NT2/D1 (cell line): ENCODE measurements around the gene NCOR1.

Experiments
- DNase-seq: peaks from one replicate; pipeline ENCODE4 v3.0.0-alpha.2; 2011; ENCODE audit warnings: low read depth, low spot score
- H3K27me3 ChIP-seq: 2 replicates; pipeline ENCODE4 v1.6.0; 2011; ENCODE audit warnings: mild to moderate bottlenecking; ENCODE audit not compliant: insufficient read length, insufficient read depth
- H3K36me3 ChIP-seq: 2 replicates; pipeline ENCODE4 v1.6.1; 2011; ENCODE audit warnings: mild to moderate bottlenecking, low read length, mixed read lengths; ENCODE audit not compliant: insufficient read depth, insufficient read length
- H3K4me1 ChIP-seq: 2 replicates; pipeline ENCODE4 v1.5.1; 2011; ENCODE audit not compliant: insufficient read depth, insufficient read length
- H3K4me3 ChIP-seq: 2 replicates; pipeline ENCODE4 v1.5.1; 2011; ENCODE audit warnings: low read depth; ENCODE audit not compliant: insufficient read length
- H3K9ac ChIP-seq: 2 replicates; pipeline ENCODE4 v1.6.0; 2011; ENCODE audit warnings: low read depth; ENCODE audit not compliant: insufficient read length
- H3K9me3 ChIP-seq: 2 replicates; pipeline ENCODE4 v1.5.1; 2011; ENCODE audit warnings: mild to moderate bottlenecking, low read length; ENCODE audit not compliant: insufficient read depth
- SUZ12 ChIP-seq: IDR thresholded peaks from 2 replicates; pipeline ENCODE4 v1.6.1; 2011; ENCODE audit not compliant: insufficient read length, insufficient read depth; ENCODE audit errors: extremely low read depth
- YY1 ChIP-seq: IDR thresholded peaks from 2 replicates; pipeline ENCODE4 v1.6.1; 2011; ENCODE audit not compliant: insufficient read length, insufficient read depth
- ZNF274 ChIP-seq: IDR thresholded peaks from 2 replicates; pipeline ENCODE4 v1.6.1; 2011; ENCODE audit warnings: mild to moderate bottlenecking, low read depth, low read length

NCOR1 gene

DNA sequence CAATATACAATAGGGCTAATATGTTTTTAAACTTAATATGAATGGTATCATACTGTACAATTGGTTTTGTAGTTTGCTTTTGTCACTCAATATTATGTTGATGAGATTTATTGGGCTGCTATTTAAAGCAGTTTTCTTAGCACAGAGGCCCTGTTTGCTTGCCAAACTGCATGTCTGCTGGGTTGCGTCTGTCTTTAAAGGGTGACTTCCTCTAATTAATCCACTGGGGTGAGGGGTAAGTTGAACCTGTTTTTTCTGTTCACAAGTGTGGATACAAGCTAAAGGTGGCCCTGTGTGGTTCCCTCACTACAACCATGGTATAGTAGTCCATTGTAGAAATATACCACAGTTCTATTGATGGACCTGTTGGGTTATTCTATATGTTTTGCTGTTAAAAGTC is 196.0 kb downstream of the NCOR1 start:
- DNase-seq, result no peak
- Histone ChIP-seq H3K36me3 (peaks cover 63% of the 10 kb centered on the region), H3K4me1 (no peaks in the 10 kb centered on the region), H3K27me3 (no peaks in the 10 kb centered on the region), H3K4me3 (no peak overlapping the region), H3K9me3 (no peaks in the 10 kb centered on the region), H3K9ac (no peak overlapping the region)
- TF ChIP-seq YY1, result no peak
- no peak for TF ChIP-seq SUZ12
- no peak for TF ChIP-seq ZNF274

GRCh38 chr17:16013943-16014407 is 201.4 kb downstream of the NCOR1 start:
- DNase-seq, result no peak
- H3K9ac ChIP-seq, result no peak overlapping the region
- H3K9me3 ChIP-seq, result no peaks in the 10 kb centered on the region
- TF ChIP-seq YY1 (no peak), ZNF274 (no peak), SUZ12 (no peak)
- no peaks in the 10 kb centered on the region for H3K27me3 ChIP-seq
- H3K4me3 ChIP-seq, result no peak overlapping the region
- H3K36me3 ChIP-seq, result peaks cover 57% of the 10 kb centered on the region
- no peaks in the 10 kb centered on the region for H3K4me1 ChIP-seq

- Histone ChIP-seq H3K27me3 (no peaks in the 10 kb centered on the region), H3K9ac (no peak overlapping the region), H3K4me3 (no peak overlapping the region), H3K4me1 (no peaks in the 10 kb centered on the region), H3K36me3 (peaks cover 81% of the 10 kb centered on the region), H3K9me3 (peaks cover 6% of the 10 kb centered on the region)
- no peak for DNase-seq
- TF ChIP-seq ZNF274, result no peak
- no peak for TF ChIP-seq YY1
- no peak for TF ChIP-seq SUZ12
Measured at GRCh38 chr17:16007439-16007838, 207.9 kb downstream of the NCOR1 start.

DNA sequence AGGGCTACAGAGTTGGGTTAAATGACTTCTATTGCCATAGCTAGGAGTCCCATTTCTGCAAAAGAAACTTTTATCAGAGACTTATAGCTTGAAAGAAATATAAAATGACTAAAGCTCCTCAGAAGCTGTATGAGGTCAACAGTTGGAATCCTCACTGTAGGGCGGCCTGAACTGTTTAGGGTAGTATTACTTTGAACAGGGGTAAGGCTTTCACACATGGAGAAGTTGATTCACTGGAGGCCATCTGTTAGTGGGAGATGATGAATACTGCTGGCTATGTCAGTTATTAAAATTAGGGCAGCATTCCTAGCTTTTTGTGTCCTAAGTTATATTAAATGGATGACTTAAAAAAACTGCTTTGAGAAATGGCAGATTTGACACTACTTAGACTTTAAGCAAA is 209.7 kb downstream of the NCOR1 start:
- H3K4me1 ChIP-seq, result no peaks in the 10 kb centered on the region

GRCh38 chr17:16003841-16004240 is 211.5 kb downstream of the NCOR1 start:
- Histone ChIP-seq H3K36me3 (peaks cover 78% of the 10 kb centered on the region), H3K9me3 (peaks cover 24% of the 10 kb centered on the region), H3K9ac (no peak overlapping the region), H3K4me3 (no peak overlapping the region), H3K27me3 (no peaks in the 10 kb centered on the region), H3K4me1 (no peaks in the 10 kb centered on the region)
- TF ChIP-seq YY1 (no peak), ZNF274 (no peak), SUZ12 (no peak)
- no peak for DNase-seq

More for the DNA sequence above, 209.7 kb downstream of the NCOR1 start:
- Histone ChIP-seq H3K27me3 (no peaks in the 10 kb centered on the region), H3K4me3 (no peak overlapping the region), H3K36me3 (peaks cover 89% of the 10 kb centered on the region), H3K9ac (no peak overlapping the region), H3K9me3 (peaks cover 24% of the 10 kb centered on the region)
- TF ChIP-seq ZNF274, result no peak
- no peak for TF ChIP-seq SUZ12
- TF ChIP-seq YY1, result no peak
- DNase-seq, result no peak

GRCh38 chr17:16002708-16003260 is 212.6 kb downstream of the NCOR1 start:
- Histone ChIP-seq H3K4me3 (no peak overlapping the region), H3K4me1 (no peaks in the 10 kb centered on the region), H3K9me3 (peaks cover 24% of the 10 kb centered on the region), H3K9ac (no peak overlapping the region), H3K36me3 (peaks cover 67% of the 10 kb centered on the region), H3K27me3 (no peaks in the 10 kb centered on the region)
- TF ChIP-seq YY1, result no peak
- no peak for TF ChIP-seq SUZ12
- no peak for TF ChIP-seq ZNF274
- DNase-seq, result no peak

DNA sequence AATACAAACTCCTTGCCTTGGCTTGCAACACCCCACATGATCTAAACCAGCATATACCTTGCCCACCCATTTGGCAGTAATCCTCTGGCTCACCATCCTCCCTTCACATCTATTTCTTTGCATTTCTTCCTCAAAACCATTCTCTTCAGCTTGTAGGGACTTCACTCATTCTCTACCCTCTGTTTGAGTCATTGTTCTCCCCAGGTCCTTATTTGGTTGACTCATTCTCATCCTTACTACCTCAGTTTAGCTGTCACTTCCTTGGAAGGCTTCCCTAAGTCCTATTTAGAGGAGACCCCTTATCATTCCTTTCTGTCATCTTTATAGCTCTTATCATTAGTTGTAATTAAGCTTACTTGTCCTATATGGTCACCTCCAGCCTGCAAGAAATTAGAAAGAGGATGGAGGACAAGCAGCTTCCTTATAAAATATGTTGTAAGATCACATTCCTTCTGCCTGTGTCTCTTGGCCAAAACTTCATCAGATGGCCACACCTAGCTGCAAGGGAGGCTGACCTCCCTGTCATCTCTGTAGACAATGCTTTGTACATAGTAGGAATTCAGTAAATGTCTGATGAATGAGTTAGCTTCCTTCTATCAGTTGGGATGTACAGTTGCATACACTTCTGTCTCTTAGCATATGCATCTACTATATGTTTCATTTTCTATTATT is 214.0 kb downstream of the NCOR1 start:
- H3K9me3 ChIP-seq, result peaks cover 24% of the 10 kb centered on the region
- no peaks in the 10 kb centered on the region for H3K27me3 ChIP-seq
- no peaks in the 10 kb centered on the region for H3K4me1 ChIP-seq
- peak overlapping the region; percentile 86 for H3K4me3 ChIP-seq
- H3K9ac ChIP-seq, result no peak overlapping the region
- no peak for DNase-seq
- peaks cover 65% of the 10 kb centered on the region for H3K36me3 ChIP-seq
- no peak for TF ChIP-seq SUZ12
